GM10266 (cell line): ENCODE results near the gene BMP10.

Experiments
- DNase-seq: peaks from one replicate; pipeline ENCODE4 v3.0.0; 2012; ENCODE audit errors: extremely low spot score
- CTCF ChIP-seq: IDR thresholded peaks from 2 replicates; pipeline ENCODE4 v1.5.1; 2012; ENCODE audit warnings: mild to moderate bottlenecking, low read depth; ENCODE audit not compliant: control insufficient read depth, insufficient read depth; ENCODE audit errors: missing control alignments

Gene BMP10

GRCh38 chr2:68817306-68817705 lies 53.9 kb downstream of the BMP10 start:
- DNase-seq = no peak
- TF ChIP-seq CTCF = no peak
